ENCODE measurements around the gene SSRP1. TPM values are rescaled to one million over a fixed set of nuclear protein-coding genes. Genes with fewer than 3 reads are reported as not detected.

Gene SSRP1
- total RNA-seq, 1 donor from 2014 or later: 79.5 TPM

GRCh38 chr11:57306161-57306876, 29.4 kb downstream of the SSRP1 start:
- H3K27me3 ChIP-seq (ENCODE audit: insufficient read depth, low read length): no peaks in the 10 kb centered on the region
- no peak overlapping the region for H3K27ac Mint-ChIP-seq (ENCODE audit: unreplicated experiment)
- FAIRE-seq: no peak
- no peak for DNase-seq (ENCODE audit: low read depth)
- peaks cover 44% of the 10 kb centered on the region for H3K36me3 Mint-ChIP-seq (ENCODE audit: low read depth, unreplicated experiment)
- peak overlapping the region; percentile 62 for H3K4me2 ChIP-seq (ENCODE audit: low read length)
- no peak overlapping the region for H3K27ac ChIP-seq (ENCODE audit: low read depth, low read length)
- peaks cover 87% of the 10 kb centered on the region for H4K20me1 ChIP-seq (ENCODE audit: insufficient read depth, low read length)
- H3K36me3 ChIP-seq (ENCODE audit: insufficient read depth, low read length): peaks cover 28% of the 10 kb centered on the region
- no peaks in the 10 kb centered on the region for H3K9me3 Mint-ChIP-seq (ENCODE audit: unreplicated experiment)
- no peaks in the 10 kb centered on the region for H3K9me3 ChIP-seq (ENCODE audit: insufficient read depth, low read depth, low read length)
- H3K79me2 ChIP-seq (ENCODE audit: insufficient read depth, low read length): peaks cover 84% of the 10 kb centered on the region
- TF ChIP-seq, protein P1, sequence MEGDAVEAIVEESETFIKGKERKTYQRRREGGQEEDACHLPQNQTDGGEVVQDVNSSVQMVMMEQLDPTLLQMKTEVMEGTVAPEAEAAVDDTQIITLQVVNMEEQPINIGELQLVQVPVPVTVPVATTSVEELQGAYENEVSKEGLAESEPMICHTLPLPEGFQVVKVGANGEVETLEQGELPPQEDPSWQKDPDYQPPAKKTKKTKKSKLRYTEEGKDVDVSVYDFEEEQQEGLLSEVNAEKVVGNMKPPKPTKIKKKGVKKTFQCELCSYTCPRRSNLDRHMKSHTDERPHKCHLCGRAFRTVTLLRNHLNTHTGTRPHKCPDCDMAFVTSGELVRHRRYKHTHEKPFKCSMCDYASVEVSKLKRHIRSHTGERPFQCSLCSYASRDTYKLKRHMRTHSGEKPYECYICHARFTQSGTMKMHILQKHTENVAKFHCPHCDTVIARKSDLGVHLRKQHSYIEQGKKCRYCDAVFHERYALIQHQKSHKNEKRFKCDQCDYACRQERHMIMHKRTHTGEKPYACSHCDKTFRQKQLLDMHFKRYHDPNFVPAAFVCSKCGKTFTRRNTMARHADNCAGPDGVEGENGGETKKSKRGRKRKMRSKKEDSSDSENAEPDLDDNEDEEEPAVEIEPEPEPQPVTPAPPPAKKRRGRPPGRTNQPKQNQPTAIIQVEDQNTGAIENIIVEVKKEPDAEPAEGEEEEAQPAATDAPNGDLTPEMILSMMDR (IDR thresholded peaks at IDR 0.05; ENCODE audit: insufficient read depth, low read depth, low read length): no peak
- TF ChIP-seq EZH2 (IDR thresholded peaks at IDR 0.05; ENCODE audit: insufficient read depth, low read length): no peak
- H3K4me1 Mint-ChIP-seq (ENCODE audit: low read depth, unreplicated experiment): peaks cover 52% of the 10 kb centered on the region
- no peak overlapping the region for H2AFZ ChIP-seq (ENCODE audit: low read depth, low read length)
- H3K27me3 Mint-ChIP-seq (ENCODE audit: low read depth, unreplicated experiment): no peaks in the 10 kb centered on the region
- no peak overlapping the region for H3K4me3 ChIP-seq (ENCODE audit: insufficient read depth, low read depth, low read length)
- H3K9ac ChIP-seq (ENCODE audit: low read length): peak overlapping the region; percentile 16
- peak overlapping the region; percentile 6 for H3K4me3 Mint-ChIP-seq (ENCODE audit: unreplicated experiment)
- peaks cover 44% of the 10 kb centered on the region for H3K4me1 ChIP-seq (ENCODE audit: insufficient read depth, low read length)

DNA sequence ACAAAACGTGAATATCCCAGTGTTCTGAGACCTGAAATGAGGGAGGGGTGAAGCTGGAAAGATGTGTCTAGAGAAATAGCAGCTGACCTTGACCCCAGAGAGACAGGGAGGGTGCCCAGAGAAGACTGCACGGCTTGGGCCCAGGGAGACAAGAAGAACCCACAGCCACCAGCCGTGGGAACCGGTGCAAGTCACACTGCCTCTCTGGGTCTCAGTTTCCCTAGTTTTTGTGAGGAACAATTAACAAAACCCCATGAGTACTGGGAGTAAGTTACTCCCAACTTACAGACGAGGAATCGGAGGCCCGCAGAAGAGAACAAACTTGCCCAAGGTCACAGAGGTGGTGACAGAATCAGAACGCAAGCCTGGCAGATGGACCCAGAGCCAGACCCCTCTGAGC, 30.2 kb downstream of the SSRP1 start:
- Histone ChIP-seq H3K9me3 (ENCODE audit: insufficient read depth, low read depth, low read length) (no peaks in the 10 kb centered on the region), H2AFZ (ENCODE audit: low read depth, low read length) (no peak overlapping the region), H3K27me3 (ENCODE audit: insufficient read depth, low read length) (no peaks in the 10 kb centered on the region), H3K27ac (ENCODE audit: low read depth, low read length) (no peak overlapping the region), H3K4me2 (ENCODE audit: low read length) (no peak overlapping the region), H3K9ac (ENCODE audit: low read length) (no peak overlapping the region), H3K4me3 (ENCODE audit: insufficient read depth, low read depth, low read length) (no peak overlapping the region), H3K36me3 (ENCODE audit: insufficient read depth, low read length) (peaks cover 36% of the 10 kb centered on the region), H3K4me1 (ENCODE audit: insufficient read depth, low read length) (peaks cover 39% of the 10 kb centered on the region), H3K79me2 (ENCODE audit: insufficient read depth, low read length) (peaks cover 78% of the 10 kb centered on the region), H4K20me1 (ENCODE audit: insufficient read depth, low read length) (peaks cover 86% of the 10 kb centered on the region)
- no peaks in the 10 kb centered on the region for H3K27me3 Mint-ChIP-seq (ENCODE audit: low read depth, unreplicated experiment)
- H3K4me1 Mint-ChIP-seq (ENCODE audit: low read depth, unreplicated experiment): peaks cover 47% of the 10 kb centered on the region
- no peak overlapping the region for H3K4me3 Mint-ChIP-seq (ENCODE audit: unreplicated experiment)
- DNase-seq (ENCODE audit: low read depth): no peak
- TF ChIP-seq, protein P1 (IDR thresholded peaks at IDR 0.05; ENCODE audit: insufficient read depth, low read depth, low read length): no peak
- no peak for TF ChIP-seq EZH2 (IDR thresholded peaks at IDR 0.05; ENCODE audit: insufficient read depth, low read length)
- peaks cover 44% of the 10 kb centered on the region for H3K36me3 Mint-ChIP-seq (ENCODE audit: low read depth, unreplicated experiment)
- H3K9me3 Mint-ChIP-seq (ENCODE audit: unreplicated experiment): no peaks in the 10 kb centered on the region
- FAIRE-seq: no peak
- H3K27ac Mint-ChIP-seq (ENCODE audit: unreplicated experiment): no peak overlapping the region

GRCh38 chr11:57303990-57304579, 31.6 kb downstream of the SSRP1 start:
- H3K4me1 Mint-ChIP-seq (ENCODE audit: low read depth, unreplicated experiment): peaks cover 35% of the 10 kb centered on the region

More at GRCh38 chr11:57303990-57304579, 31.6 kb downstream of the SSRP1 start:
- Mint-ChIP-seq H3K27me3 (ENCODE audit: low read depth, unreplicated experiment) (no peaks in the 10 kb centered on the region), H3K36me3 (ENCODE audit: low read depth, unreplicated experiment) (peaks cover 45% of the 10 kb centered on the region), H3K4me3 (ENCODE audit: unreplicated experiment) (no peak overlapping the region), H3K27ac (ENCODE audit: unreplicated experiment) (peak overlapping the region; percentile 71), H3K9me3 (ENCODE audit: unreplicated experiment) (peaks cover 6% of the 10 kb centered on the region)
- peaks cover 37% of the 10 kb centered on the region for H3K36me3 ChIP-seq (ENCODE audit: insufficient read depth, low read length)
- peak overlapping the region; percentile 81 for H3K4me2 ChIP-seq (ENCODE audit: low read length)
- peaks cover 71% of the 10 kb centered on the region for H4K20me1 ChIP-seq (ENCODE audit: insufficient read depth, low read length)
- H3K9me3 ChIP-seq (ENCODE audit: insufficient read depth, low read depth, low read length): peaks cover 5% of the 10 kb centered on the region
- H3K79me2 ChIP-seq (ENCODE audit: insufficient read depth, low read length): peaks cover 64% of the 10 kb centered on the region
- no peak for FAIRE-seq
- H3K27me3 ChIP-seq (ENCODE audit: insufficient read depth, low read length): no peaks in the 10 kb centered on the region
- no peak overlapping the region for H2AFZ ChIP-seq (ENCODE audit: low read depth, low read length)
- H3K4me1 ChIP-seq (ENCODE audit: insufficient read depth, low read length): peaks cover 31% of the 10 kb centered on the region
- peak; percentile 49 for DNase-seq (ENCODE audit: low read depth)
- TF ChIP-seq, protein P1 (IDR thresholded peaks at IDR 0.05; ENCODE audit: insufficient read depth, low read depth, low read length): no peak
- no peak for TF ChIP-seq EZH2 (IDR thresholded peaks at IDR 0.05; ENCODE audit: insufficient read depth, low read length)
- H3K27ac ChIP-seq (ENCODE audit: low read depth, low read length): peak overlapping the region; percentile 66
- no peak overlapping the region for H3K4me3 ChIP-seq (ENCODE audit: insufficient read depth, low read depth, low read length)
- peak overlapping the region; percentile 66 for H3K9ac ChIP-seq (ENCODE audit: low read length)
